Central memory CD4-positive, alpha-beta T cell (primary cell): ENCODE results near the gene CYP4F8.

ENCODE experiments used
- DNase-seq: peaks from one replicate; pipeline ENCODE4 v3.0.0; 2022

CYP4F8 gene

DNA sequence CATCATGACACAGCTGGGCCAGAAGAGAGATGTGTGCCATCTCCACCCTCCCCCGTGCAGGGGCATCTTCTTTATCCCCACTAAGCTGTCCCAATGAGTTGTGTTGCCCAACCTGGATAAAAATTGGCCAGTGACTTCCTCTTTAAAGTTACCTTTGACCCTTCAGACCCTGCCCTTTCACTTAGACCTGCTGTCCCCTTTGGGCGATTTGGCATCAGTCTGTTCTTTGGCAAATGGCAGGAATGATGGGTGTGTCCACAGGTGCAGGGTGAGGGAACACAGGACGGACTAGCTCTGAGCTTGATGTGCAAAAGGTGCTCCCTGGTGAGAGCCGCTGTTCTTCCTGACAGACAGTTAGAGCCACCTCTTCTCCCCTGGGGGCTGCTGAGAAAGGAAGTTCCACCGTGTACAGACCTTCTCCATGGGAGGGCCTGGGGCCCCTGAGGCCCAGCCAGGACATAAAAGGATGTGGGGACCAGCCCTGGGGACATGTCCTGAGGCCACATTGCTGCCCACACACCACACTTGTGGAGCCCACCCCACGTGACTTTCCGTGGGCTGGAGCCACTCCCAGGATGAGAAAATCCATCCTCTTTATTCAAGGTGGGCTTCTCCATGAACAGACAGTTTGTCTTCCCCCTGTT, 1.7 kb downstream of the CYP4F8 start:
- no peak for DNase-seq

DNA sequence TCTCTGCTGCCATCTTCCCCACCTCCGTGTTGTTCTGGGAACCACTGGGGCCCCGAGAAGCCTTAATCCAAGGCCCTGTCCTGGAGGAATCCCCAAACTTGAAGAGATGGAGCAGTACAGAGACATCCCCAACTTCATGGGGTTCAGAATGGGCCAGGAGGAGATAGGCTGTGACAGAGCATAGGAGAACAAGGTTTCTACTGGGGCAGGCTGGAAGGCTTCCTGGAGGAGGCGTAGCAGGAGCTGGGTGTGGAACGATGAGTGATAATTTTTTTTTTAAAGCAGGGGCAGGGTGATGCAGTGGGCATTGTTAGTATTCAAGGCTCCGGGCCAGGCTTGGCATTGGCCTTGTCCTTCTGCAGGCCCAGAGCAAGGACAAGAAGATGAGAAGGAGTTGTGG, 3.3 kb downstream of the CYP4F8 start:
- DNase-seq: no peak

DNA sequence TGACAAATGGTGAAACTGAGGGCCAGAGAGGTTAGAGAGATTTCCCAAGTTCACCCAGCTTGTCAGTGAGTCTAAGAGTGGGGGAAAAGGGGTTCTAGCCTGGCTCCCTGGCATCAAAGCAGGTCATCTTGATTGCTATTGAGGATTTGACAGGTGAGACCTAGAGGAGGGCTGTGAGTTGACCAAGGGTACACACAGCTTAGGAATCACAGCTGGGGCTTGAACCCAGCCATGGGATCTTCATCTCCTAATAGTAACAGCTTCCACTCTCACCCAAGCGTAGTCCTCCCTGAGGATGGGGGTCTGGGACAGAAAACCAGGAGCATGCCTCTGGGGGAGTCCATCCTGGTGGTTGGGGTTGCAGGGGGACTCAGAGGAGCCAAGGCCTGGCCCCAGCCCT, 6.8 kb downstream of the CYP4F8 start:
- no peak for DNase-seq

DNA sequence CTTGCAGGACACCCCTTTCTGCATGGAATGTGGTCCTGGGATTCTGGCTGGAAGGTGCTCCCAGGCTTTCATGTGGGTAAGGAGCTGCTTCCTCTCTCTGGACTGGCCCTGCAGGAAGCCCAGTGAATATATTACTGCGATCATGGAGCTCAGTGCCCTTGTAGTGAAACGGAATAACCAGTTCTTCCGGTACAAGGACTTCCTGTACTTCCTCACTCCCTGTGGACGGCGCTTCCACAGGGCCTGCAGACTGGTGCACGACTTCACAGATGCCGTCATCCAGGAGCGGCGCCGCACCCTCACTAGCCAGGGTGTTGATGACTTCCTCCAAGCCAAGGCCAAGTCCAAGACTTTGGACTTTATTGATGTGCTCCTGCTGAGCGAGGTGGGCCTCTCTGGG, 8.0 kb downstream of the CYP4F8 start:
- DNase-seq: no peak

DNA sequence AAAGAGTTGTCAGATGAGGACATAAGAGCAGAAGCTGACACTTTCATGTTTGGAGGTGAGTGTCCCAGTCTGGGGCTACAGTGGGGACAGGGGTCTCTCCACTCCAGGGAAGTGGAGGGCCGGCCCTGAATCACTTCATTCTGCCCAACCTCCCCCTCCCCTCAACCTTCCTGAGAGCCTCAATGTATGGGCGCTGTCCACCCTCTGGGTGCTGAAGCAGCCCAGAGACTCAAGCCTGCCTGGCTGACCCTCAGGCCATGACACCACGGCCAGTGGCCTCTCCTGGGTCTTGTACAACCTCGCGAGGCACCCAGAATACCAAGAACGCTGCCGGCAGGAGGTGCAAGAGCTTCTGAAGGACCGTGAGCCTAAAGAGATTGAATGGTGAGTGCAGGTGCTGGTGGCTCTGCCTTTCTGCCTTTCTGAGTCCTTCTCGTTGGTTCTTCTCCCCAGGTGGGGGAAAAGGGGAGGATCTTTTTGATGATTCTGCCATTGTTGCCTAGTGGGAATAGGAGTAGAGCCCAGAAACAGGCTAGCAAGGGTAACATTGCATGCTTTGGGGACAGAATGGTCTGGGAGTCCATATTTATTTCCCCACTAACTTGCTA, 8.8 kb downstream of the CYP4F8 start:
- DNase-seq: no peak

DNA sequence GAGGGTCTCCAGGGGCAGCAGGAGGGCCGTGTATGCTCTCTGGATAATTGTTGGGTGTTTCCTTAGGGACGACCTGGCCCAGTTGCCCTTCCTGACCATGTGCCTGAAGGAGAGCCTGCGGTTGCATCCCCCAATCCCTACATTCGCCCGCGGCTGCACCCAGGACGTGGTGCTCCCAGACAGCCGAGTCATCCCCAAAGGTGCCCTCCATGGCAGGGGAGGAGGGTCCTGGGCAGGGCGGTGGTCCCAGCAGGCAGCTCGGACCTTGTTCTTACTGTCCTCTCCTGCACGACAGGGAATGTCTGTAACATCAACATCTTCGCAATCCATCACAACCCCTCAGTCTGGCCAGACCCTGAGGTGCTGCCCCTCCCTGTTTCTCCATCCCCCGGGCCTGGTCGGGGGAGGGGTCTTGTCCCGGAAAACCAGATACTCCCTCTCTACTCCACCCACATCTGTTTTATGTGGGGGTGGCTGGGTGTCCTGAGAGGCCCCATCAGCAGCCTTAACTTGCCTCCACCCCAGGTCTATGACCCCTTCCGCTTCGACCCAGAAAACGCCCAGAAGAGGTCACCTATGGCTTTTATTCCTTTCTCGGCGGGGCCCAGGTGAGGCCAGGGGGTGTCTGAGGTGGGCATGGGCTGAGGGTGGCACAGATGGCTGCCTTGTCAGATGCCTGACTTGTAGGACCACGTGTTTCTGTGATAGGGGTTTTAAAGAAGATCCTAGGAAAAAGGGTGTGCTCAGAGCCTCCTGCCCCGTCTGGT, 13.4 kb downstream of the CYP4F8 start:
- no peak for DNase-seq

DNA sequence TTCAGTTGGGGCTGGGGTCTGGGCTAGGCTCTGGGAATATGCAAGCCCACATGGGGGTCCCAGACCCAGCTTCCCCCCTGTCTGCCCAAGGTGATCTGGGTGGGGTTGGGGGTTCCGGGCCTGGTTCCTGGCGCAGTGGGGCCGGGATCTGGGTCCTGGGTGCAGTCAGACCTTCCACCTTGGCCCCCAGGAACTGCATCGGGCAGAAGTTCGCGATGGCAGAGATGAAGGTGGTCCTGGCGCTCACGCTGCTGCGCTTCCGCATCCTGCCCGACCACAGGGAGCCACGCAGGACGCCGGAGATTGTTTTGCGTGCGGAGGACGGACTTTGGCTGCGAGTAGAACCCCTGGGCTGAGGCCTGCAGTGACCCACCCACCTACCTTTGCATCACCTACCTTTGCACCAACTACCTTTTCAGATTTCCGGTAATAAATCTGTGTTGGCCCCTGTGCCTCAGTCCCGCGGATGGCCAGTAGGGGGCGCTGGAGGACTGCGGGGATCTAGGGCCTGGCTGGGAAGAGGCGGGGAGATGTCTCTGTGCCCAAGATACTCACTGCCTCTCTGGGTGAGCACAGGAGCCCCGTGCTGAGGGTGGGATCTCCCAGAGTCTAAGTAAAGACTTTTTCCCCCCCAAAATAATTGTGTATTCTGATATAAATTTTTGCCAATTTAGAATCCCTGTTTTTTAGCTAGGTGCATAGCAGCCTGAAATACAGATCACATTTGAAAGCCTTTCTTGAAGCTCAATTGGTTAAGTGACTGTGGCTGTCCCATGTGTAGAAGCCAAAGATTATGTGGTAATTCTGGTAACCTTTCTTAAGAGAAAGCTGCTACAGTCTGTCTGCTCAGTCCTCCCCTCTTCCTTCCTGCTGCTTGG, 14.2 kb downstream of the CYP4F8 start:
- peak; percentile 79 for DNase-seq

DNA sequence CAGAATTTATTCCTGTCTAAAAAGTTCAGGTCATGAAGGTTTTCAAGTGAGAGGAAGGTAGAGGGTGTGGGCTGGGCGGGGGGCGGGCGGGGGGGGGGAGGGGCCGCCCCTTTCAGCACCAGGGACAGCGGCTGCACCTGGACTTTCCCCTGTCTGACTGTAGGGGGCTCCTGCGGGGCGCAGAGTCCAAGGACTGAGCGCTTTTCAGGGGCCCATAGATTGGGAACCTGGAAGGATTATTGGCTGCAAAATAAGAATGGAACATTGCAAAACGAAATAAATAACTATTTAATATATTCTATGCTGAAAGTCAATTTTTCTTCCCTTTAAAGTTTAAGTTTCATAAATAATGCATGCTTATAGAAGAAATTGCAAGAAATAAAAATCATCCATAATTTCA, 16.8 kb downstream of the CYP4F8 start:
- peak; percentile 19 for DNase-seq

DNA sequence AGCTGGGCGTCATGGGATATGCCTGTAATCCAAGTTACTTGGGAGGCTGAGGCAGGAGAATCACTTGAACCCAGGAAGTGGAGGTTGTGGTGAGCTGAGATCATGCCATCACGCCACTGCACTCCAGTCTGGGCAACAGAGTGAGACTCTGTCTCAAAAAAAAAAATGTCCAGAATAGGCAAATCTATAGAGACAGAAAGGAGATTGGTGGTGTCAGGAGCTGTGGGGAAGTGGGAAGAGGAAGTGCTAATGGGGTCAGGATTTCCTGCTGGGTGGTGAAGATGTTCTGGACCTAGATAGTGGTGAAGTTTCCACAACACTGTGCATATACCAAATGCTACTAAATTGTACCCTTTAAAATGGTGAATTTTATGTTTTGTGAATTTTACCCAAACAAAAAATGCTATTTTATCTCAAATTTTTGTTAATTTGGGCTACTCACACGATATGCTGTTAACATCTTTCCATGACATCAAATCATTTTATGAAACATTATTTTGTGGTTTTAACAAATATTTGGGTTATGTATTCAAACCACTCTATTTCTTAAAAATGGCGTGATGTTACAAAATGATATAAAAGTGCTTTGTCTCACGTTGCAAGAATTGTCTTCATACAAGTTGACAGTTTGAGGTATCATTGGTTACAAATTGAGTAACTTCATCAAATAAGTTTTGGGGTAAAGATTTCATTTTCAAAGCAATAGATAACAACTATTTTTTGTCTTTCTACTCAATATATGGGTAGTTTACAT, 18.2 kb downstream of the CYP4F8 start:
- no peak for DNase-seq

DNA sequence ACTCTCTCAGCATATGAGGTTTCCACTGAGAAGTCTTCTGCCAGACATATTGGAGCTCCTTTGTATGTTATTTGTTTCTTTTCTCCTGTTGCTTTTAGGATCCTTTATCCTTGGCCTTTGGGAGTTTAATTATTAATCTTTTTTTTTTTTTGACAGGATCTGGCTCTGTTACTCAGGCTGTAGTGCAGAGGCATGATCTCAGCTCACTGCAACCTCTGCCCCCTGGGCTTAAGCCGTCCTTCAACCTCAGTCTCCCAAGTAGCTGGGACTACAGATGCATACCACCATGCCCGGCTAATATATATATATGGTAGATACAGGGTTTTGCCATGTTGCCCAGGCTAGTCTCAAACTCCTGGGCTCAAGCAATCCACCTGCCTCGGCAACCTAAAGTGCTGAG, 19.1 kb downstream of the CYP4F8 start:
- DNase-seq: no peak

DNA sequence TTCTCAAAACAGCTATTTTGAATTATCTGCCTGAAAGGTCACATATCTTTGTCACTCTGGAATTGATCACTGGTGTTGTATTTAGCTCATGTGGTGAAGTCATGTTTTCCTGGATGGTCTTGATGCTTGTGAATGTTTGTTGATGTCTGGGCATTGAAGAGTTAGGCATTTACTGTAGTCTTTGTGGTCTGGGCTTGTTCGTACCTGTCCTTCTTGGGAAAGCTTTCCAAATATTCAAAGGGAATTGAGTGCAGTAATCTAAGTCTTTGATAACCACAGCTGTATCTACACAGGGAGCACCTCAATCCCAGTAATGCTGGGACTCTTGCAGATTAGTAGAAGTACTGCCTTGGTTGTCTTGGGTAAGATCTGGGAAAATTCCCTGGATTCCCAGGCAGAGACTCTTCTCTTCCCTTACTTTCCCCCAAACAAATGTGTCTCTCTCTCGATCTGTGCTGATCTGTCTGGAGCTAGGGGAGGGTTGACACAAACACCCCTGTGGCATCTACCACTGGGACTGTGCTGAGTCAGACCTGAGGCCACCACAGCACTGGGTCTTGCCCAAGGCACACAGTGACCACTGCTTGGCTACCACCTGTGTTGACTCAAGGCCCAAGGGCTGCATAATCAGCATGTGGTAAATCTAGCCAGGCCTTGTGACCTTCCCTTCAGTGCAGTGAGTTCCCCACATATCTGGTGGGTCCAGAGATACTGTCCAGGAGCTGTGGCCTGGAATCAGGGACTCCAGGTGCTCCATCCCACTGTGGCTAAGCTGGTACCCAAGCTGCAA, 20.2 kb downstream of the CYP4F8 start:
- no peak for DNase-seq

DNA sequence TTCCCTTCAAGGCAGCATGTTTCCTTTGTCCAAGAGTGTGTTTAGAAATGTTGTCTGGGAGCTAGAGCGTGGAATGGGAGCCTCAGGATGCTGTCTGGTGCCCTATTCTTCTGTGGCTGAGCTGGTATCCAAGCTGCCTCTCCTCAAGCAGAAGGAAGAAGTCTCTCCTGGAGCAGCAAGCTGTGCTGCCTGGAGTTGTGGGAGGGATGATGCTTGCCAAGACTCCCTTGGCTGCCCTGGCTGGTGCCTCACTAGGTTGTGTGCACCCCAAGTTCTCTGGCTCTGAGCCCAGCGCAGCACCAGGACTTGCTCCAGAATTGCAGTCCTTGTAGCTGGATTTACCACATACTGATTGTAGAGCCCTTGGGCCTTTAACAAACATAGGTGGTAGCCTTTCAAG, 21.0 kb downstream of the CYP4F8 start:
- DNase-seq: no peak

DNA sequence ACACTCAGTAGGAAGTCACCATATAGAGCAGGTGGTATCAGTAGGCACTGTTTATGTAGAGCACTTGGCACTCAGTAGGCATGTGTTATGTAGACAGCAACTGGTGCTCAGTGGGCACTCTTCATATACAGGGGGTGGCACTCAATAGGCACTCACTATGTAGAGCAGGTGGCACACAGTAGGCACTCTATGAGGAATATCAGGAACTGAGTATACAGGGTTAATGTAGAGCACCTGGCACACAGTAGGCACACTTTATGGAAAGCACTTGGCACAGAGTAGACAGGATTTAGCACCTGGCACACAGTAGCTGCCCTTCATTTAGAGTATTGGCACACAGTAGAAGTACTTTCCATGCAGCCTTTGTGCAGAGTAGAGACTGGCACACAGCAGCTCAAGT, 24.6 kb downstream of the CYP4F8 start:
- no peak for DNase-seq

DNA sequence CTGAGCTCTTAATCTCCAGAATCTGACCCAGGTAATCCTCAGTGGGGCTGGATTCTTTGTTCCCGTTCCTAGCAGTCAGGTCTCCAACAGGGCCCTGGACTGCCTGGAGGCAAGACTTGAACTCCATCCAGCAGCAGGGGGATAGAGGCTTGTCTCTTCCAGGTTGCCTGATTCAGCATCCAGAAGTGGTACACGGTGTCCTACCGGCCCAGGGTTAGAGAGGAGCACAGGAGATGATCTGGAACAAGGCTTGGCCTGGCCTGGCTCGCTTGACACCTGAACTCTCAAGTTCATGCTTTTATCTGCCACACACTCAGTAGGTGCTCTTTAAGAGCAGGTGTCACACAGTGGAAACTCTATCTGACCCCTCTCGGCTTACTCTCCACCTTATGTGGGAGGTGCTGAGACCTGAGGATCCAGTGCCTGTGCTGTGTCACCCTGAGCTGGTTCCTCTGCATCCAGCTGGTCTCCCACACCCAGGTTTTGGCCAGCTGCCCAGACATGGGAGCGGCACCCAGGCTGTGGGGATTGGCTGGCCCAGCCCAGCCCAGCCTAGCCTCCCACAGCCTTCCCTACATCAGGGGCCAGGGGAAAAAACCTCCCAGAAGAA, 25.4 kb downstream of the CYP4F8 start, which contains the start of gene CYP4F3:
Gene CYP4F3, plus strand, starts transcription at position 604 of the 610 bp plus-strand sequence. CDS start 519 bp downstream, outside the sequence.
- DNase-seq: no peak

DNA sequence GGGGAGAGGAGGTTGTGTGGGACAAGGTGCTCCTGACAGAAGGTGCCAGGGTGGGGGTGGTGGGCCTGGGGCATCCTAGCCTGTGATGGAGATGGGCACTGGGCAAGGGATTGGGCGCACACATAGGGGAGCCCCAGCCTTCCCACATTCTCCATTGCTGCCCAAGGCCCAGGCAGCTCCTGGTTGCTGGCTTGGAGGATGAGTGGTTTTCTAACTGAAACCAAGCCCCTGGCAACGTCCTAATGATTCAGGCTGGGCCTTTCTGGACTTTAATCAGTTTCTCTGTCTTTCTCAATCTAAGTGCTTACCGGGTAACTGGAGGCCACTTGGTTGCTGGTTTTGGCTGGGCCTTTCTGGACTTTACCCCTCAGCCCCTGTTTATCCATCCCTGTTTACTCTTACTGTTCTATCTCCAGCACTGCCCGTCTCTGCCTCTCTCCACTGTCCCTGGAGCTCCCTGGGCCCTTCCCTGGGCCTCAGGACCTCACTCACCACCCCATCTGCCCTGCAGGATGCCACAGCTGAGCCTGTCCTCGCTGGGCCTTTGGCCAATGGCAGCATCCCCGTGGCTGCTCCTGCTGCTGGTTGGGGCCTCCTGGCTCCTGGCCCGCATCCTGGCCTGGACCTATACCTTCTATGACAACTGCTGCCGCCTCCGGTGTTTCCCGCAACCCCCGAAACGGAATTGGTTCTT, 26.0 kb downstream of the CYP4F8 start:
- no peak for DNase-seq

DNA sequence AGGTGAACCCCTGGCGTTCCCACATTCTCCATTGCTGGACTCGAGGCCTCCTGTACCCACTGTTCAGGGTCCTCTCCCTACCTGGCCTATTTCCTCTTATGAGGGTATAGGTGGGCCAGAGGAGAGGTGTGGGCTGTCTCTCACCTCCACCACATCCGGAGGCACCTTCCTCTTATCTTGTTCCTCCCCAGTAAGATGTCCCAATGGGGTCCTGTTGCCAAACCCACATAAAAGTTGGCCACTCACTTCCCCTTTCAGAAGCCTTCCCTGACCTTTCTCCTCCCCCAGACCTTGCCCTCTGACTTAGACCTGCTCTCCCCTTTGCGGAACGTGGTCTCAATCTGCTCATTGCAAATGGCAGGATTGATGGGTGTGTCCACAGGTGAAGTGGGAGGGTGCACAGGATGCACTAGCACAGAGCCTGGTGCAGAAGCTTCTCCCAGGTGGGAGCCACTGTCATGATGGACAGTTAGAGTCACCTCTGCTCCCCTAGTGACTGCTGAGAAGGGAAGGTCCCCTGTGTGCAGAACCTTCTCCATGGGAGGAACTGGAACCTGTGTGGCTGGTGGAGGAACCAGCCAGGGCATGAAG, 27.0 kb downstream of the CYP4F8 start:
- DNase-seq: no peak

DNA sequence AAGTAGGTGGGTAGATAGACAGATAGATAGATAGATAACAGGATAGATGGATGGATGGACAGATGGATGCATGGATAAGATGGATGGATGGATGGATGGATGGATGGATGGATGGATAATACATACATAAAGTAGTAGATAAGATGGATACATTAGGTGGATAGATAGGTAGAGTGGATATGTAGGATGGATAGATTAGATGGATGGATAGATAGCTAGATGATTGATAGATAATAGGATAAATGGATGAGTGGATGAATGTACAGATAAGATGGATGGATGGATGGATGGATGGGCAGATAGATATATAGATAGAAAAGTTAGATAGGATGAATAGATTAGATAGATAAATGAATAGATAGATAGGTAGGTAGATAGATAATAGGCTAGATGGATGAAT, 27.8 kb downstream of the CYP4F8 start:
- DNase-seq: no peak

DNA sequence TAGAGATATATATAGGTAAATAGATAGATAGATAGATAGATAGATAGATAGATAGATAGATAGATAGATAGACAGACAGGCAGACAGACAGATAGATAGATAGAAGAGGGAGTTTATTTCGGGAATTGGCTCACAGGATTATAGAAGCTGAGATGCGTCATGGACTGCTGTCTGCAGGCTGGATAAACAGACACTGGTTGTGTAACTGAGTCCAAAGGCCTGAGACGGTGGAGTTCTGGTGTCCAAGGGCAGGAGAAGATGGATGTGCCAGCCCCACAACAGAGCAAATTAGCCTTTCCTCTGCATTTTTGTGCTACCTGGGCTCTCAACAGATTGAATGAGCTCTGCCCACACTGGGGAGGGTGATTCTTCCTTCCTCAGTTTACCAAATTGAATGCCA, 28.4 kb downstream of the CYP4F8 start:
- no peak for DNase-seq

DNA sequence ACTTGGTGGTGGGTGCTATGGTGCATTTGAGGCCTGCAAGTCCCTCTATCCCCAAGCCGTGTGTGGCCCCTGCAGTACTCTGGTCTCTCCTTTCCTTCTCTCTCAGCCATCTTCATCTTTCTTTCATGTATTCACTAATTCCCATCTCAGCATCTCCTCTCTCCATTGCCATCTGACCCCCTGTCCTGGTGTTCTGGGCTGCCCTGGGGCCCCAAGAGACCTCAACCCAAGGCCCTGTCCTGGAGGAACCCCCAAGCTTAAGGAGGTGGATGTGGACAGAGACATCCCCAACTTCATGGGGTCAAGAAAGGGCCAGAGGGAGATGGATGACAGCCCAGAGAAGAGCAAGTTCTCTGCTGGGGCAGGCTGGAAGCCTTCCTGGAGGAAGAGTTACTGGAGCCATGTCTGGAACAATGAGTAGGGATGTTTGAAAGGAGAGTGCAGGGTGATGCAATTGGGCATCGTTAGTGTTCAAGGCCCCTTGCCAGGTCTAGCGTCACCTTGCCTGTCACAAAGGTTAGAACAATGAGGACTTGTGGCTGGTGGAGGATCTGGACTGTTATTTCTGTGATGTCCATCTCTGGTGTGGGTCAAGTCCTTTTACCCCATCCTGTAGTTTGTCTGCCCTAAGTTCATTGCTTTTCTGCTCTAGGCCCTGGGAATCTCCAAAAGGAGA, 29.2 kb downstream of the CYP4F8 start:
- no peak for DNase-seq
